Activated gamma-delta T cell treated with anti-CD3 and anti-CD28 coated beads, Interleukin-2, amount 50 U/mL, for 16 hours (primary cell): Measurements from ENCODE around the gene NELFB.

ENCODE experiments used
- DNase-seq: peaks from one replicate; pipeline ENCODE4 v3.0.0-alpha.2; 2020; ENCODE audit warnings: low read depth

NELFB gene

DNA sequence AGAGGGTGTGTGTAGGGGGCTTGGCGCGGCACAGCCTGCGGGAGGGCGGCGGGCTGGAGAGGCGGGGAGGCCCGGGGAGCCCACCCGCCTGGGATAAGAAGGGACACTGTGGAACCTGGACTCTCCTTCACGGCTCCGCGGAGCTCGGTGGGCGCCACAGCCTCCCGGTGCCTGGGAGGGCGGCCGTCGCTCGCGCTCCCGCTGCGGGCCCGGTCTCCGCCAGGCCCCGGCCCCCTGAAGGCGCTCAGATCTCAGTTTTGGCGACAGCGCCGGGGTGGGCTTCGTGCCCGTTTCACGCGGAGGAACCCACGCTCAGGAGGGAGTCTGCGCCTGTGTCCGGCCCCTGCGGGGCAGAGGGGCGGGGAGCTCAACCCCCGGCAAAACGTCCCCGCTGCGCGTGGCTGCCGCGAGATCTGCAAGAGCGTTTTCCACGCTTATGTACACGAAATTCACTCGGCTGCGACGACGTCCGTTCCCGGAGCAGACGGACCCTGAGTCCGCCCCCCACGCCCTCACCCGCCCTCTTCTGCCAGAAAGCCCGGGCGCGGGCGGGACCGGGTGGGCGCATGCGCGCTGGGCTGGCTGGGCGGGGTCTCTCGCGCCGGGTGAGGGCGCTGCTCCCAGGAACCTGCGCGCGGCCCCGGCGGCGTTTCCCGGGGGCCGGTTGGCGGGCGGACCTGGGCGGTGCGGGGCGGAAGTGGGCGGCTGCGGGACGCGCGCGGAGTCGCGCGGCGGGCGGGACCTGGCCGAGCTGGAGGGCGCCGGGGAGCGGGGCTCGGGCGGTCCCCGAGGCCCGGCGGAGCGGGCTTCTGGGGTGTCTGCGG, at the start of gene NELFB:
Gene NELFB, plus strand, starts transcription at position 704 of the 824 bp plus-strand sequence.
- peak; percentile 91 for DNase-seq

- DNase-seq: no peak
These were observed 48.5 kb upstream of the NELFB start for GRCh38 chr9:137206602-137207001.

GRCh38 chr9:137211532-137211931, 43.6 kb upstream of the NELFB start:
- no peak for DNase-seq

DNA sequence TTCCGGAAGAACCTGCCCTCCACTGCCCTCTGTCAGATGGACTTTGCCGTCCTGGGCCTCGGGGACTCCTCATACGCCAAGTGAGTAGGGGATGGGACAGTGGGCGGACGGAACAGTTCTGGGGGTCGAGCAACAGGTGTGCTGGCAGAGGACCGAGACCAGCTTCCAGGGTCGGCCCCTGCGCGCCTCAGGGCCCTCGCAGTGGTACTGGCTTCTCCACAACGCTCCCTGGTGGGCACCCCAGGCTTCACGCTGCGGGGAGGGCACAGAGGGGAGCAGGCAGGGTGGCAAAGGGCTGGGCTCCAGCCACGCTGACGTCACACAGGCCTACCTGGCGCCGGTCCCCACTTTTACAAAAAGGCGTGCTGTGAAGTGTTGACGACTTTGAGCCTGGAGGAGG, 42.6 kb upstream of the NELFB start:
- DNase-seq: no peak

GRCh38 chr9:137213160-137214060, 41.7 kb upstream of the NELFB start:
- no peak for DNase-seq

DNA sequence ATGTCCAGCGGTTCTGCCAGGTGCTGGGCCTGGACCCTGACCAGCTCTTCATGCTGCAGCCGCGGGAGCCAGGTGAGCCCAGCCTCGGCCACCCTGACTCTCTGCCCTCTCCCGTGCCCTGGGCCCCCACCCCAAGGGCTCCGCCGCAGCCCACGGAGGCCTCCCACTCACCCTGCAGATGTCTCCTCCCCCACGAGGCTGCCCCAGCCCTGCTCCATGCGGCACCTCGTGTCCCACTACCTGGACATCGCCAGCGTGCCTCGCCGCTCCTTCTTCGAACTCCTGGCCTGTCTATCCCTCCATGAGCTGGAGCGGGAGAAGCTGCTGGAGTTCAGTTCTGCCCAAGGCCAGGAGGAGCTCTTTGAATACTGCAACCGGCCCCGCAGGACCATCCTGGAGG, 40.5 kb upstream of the NELFB start:
- no peak for DNase-seq

GRCh38 chr9:137215196-137215986, 39.7 kb upstream of the NELFB start:
- no peak for DNase-seq

GRCh38 chr9:137216188-137216965, 38.8 kb upstream of the NELFB start:
- no peak for DNase-seq

DNA sequence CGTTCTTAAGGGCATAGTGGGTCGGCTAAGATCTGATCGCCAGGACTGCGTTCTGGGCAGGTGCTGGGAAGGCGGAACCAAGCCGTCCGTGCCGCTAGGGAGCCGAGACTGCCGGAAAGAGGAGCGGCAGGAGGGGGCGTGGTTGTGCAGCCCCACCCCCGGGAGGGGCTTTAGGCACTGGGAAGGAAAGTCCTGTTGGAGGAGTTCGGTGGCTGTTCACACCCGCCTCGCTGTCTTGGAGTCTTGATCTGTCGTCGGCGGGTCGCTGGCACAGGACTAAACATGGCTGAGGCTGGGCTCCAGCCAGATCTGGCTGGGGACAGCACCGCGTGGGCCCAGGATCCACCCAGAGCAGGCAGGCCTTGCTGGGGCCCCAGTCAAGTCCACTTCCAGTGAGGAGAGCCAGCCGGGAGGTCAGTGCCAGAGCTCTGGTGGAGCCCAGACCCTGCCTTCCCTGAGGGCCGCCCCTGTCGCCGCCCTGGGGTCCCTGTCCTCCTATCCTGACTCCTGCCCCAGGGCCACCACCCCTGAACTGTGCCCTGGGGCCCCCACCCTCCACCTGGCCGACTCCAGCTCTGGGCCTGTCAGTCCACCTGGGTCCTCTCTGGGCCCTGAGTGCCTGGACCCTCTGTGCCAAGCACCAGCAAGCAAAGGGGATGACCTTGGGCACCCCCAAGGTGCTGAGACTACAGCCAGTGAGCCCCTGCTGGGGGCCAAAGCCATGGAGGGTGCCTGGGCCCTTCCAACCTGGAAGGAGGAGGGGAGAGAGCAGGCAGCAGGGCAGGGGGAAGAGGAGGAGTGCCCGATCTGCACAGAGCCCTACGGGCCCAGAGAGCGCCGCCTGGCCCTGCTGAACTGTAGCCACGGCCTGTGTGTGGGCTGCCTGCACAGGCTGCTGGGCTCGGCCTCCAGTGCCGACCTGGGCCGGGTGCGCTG, 37.6 kb upstream of the NELFB start:
- no peak for DNase-seq

GRCh38 chr9:137218212-137218753, 36.8 kb upstream of the NELFB start:
- DNase-seq: no peak

- no peak for DNase-seq
These were observed 36.3 kb upstream of the NELFB start for GRCh38 chr9:137218754-137219271.

DNA sequence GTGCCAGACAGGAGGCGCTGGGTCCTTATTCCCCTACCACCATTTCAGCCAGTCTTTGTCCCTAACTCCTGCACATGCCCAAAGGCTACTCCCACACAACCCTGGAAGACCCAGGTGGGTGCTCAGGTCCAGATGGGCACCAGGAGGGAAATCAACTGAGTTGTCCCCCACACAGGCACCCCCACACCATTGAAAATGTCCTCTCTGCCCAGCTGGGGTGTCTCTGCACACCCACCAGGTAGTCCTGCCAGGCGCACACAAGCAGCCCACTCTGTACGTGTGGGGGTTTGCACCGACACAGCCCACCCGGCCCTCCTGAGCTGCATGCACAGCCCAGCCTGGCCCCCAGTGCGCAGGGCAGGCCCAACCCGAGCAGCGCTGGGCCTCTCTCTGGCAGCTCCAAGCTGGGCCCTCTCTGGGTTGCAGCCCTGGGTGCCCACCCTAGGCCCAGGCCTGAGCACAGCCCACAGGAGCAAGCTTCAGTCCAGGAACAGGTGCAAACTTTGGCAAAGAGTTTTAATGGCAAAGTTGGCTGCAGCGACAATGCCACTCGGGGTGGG, 35.3 kb upstream of the NELFB start:
- DNase-seq: no peak

DNA sequence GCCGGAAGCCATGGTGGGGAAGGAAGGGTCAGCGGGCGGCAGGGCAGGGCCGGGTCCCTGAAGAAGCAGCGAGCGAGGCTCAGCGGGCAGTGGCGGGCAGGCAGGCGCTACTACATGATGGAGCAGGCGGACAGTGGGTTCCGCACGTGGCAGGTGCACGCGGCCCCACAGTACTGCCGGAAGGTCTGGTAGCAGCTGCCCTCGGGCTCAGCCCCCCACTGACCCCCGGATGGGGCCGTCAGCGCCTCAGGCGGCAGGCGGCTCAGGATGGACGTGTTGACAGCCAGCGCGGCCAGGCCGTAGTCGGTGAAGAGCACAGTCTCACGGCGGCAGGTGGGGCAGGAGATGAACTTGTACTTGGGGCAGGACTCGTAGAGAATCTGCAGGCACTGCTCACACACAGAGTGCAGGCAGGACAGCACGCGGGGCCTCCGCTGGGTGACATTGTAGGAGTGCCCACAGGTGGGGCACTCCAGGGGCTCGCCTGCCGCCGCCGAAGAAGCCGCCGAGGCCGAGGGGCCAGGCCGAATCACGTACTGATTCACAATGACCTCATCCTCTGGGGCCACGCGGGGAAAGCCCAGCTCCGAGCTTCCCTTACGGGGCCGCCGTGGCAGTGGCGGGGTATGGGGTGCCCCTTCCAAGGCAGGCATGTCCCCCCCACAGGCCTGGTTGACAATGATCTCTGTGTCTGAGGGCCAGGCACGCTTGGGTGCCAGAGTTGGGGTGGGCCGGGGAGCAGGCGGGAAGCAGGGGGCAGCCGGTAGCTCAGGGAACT, 34.6 kb upstream of the NELFB start:
- no peak for DNase-seq

DNA sequence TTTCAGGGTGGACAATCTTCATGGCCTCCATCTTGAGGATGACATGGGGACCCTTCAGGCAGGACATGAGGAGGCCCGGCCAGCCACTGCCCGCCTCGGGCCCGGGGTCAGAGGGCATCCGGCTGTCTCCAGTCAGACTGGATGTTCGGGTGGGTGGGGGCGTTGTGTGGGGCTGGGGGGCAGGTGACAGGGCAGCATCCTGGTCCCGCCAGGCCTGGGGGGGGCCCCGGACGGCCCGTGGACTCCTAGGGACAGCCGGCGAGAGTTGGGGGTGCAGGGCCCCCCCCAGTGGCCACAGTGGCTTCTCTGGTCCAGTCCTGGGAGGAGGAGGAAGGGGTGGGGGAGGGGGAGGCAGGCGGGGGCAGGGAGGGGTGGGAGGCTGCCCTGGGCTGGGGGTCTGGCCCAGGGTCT, 34.0 kb upstream of the NELFB start:
- DNase-seq: no peak

DNA sequence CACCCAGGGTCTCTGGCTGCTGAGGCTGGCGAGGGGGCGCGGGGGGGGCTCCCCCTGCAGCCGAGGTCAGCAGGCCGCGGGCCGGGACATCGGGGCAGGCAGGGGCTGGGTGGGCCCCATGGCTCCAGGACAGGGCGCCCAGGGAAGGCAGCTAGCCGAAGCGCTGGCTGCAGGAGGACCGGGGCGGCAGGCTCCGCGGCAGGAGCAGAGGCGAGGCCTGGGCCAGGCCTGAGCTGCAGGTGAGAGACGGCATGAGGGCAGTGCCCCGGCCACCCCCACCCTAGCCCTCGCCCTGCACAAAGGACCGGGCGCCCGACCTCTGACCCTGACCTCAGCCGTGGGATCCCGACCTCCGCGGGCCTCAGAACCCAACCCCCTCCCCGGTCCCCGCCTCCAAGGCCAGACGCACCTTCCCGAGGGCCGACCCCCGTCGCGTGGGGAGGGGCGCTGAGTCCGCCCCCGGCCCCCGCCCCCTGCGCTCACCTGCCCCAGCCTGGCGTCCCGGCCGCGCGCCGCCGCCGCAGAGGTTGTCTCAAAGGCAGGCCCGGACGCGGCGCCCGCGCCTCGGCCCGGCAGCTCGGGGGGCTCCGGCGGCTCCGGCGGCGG, 33.5 kb upstream of the NELFB start:
- no peak for DNase-seq

DNA sequence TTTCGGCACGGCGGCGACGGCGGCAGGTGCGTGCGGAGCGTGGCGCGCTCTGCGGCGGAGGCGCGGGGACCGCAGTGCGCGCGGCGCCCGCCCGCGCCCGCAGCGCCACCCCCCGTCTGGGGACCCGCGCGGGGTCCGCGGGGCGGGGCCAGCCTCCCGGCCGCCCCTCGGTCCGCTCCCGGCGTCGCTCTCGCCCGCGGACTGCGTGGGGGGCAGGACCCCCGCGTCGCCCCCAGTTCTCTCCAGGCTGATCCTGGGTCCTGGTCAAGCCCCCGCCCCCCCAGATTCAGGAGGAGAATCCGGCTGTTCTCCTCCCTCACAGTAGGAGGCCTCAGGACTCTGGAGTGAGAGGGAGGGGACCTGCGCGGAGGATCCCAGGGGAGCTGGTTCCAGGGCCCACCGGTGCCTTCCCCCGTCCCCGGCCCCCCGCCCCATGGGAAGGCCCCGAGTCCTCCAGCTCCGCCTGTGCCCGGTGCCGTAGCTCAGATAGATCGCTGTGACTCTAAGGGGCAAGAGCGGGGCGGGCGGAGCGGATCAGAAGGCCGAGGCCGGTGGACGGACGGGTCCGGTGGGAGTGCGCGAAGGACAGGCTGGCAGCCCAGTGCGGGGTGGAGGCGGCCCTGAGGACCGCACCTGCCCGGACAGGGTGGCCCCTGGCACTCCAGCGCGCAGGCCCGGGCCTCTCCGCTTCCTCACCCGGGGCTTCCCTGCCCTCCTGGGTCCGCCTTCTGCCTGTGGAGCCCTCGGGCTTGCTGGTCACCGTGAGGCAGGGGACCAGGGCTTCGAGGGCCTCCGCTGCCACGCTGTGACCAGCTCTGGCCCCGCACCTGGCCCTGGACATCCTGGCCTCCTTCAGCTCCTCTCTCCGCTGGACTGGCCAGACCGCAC, 32.7 kb upstream of the NELFB start, which contains the start of gene RNF208:
Gene RNF208, minus strand, starts transcription at position 51 of the 888 bp plus-strand sequence. CDS start 1,028 bp downstream, outside the sequence.
- no peak for DNase-seq
